OCI-LY3 (cell line): ENCODE results near the gene CYP46A1.

Source experiments
- H2AFZ ChIP-seq: fragments of 200-600, 300-600 bp; shearing (Covaris generic); 2 replicates; pipeline ENCODE4 v1.6.0; 2014; ENCODE audit warnings: antibody characterized with exemption, low read depth, low read length
- H3K27ac ChIP-seq: fragments of 200-600, 300-600 bp; sonication (generic); 2 replicates; pipeline ENCODE4 v1.5.1; 2014; ENCODE audit warnings: mild to moderate bottlenecking, low read length, moderate library complexity, mixed read lengths
- H3K27me3 ChIP-seq: fragments of 200-600, 300-600 bp; sonication (generic); 2 replicates; pipeline ENCODE4 v1.6.1; 2014; ENCODE audit warnings: low read depth, low read length, mixed read lengths
- H3K36me3 ChIP-seq: fragments of 200-600, 300-600 bp; sonication (generic); replicated peaks from 2 replicates; pipeline ENCODE3; 2014; ENCODE audit warnings: low read depth, low read length, mixed read lengths
- H3K4me1 ChIP-seq: fragments of 300-600, 200-600 bp; sonication (generic); 2 replicates; pipeline ENCODE4 v1.6.1; 2014; ENCODE audit warnings: low read length, mixed read lengths
- H3K4me2 ChIP-seq: fragments of 200-600, 300-600 bp; sonication (generic); 2 replicates; pipeline ENCODE4 v1.6.1; 2014; ENCODE audit warnings: low read length, mixed read lengths
- H3K4me3 ChIP-seq: fragments of 300-600, 200-600 bp; sonication (generic); 2 replicates; pipeline ENCODE4 v1.5.1; 2014; ENCODE audit warnings: antibody characterized with exemption, mild to moderate bottlenecking, low read length, moderate library complexity
- H3K79me2 ChIP-seq: fragments of 300-600, 200-600 bp; shearing (Covaris generic); 2 replicates; pipeline ENCODE4 v1.6.1; 2014; ENCODE audit warnings: mild to moderate bottlenecking, low read length, mixed read lengths
- H3K9ac ChIP-seq: fragments of 300-600, 200-600 bp; shearing (Covaris generic); 2 replicates; pipeline ENCODE4 v1.6.0; 2014; ENCODE audit warnings: mild to moderate bottlenecking, low read length, moderate library complexity
- H3K9me3 ChIP-seq: fragments of 200-600, 300-600 bp; shearing (Covaris generic); 2 replicates; pipeline ENCODE4 v1.6.1; 2014; ENCODE audit warnings: low read length, mixed read lengths; ENCODE audit not compliant: insufficient read depth
- H4K20me1 ChIP-seq: fragments of 200-600, 300-600 bp; sonication (generic); 2 replicates; pipeline ENCODE4 v1.6.1; 2016; ENCODE audit warnings: low read length, mixed read lengths; ENCODE audit not compliant: insufficient read depth
- EZH2phosphoT487 ChIP-seq: fragments of 200-600 bp; shearing (Covaris generic); IDR thresholded peaks from 2 replicates; pipeline ENCODE4 v1.6.1; 2018; ENCODE audit warnings: antibody characterized with exemption, mixed run types, low read depth
- TF ChIP-seq, protein P1 (sequence below): fragments of 200-600, 300-600 bp; sonication (generic); IDR thresholded peaks from 2 replicates; pipeline ENCODE4 v1.5.1; 2014; ENCODE audit warnings: antibody characterized with exemption, low read length, low read depth

The CYP46A1 gene

DNA sequence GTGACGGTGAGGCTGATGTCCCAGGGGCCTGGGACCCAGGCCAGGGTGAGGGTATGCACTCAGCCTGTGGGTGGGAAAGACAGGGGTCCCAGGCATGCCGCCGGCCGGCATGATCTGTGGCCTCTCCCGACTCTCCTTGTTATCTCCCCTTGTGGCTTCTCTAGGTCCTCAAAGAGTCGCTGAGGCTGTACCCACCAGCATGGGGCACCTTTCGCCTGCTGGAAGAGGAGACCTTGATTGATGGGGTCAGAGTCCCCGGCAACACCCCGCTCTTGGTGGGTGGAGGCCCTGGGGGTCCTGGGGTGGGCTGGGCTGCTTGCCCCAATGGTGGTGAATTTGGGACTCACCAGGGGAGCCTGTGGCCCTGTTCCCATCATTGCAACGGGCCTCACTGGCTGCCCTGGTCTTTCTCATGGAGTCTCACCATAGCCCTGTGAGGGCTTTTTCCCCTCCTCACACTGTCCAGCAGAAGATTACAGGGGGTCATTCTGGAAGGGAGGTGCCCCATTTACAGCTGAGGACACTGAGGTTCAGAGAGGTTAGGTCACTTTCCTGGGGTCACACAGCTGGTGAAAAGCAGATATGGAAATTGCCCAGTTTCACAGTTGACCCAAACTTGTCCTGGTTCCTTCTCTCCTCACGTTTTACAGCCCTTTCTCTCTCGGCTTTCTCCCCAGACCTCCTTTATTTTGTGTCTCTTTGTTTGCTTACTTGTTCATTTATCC lies 37.9 kb downstream of the CYP46A1 start:
- TF ChIP-seq, protein P1, sequence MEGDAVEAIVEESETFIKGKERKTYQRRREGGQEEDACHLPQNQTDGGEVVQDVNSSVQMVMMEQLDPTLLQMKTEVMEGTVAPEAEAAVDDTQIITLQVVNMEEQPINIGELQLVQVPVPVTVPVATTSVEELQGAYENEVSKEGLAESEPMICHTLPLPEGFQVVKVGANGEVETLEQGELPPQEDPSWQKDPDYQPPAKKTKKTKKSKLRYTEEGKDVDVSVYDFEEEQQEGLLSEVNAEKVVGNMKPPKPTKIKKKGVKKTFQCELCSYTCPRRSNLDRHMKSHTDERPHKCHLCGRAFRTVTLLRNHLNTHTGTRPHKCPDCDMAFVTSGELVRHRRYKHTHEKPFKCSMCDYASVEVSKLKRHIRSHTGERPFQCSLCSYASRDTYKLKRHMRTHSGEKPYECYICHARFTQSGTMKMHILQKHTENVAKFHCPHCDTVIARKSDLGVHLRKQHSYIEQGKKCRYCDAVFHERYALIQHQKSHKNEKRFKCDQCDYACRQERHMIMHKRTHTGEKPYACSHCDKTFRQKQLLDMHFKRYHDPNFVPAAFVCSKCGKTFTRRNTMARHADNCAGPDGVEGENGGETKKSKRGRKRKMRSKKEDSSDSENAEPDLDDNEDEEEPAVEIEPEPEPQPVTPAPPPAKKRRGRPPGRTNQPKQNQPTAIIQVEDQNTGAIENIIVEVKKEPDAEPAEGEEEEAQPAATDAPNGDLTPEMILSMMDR, result no peak
- no peak for TF ChIP-seq EZH2phosphoT487
- Histone ChIP-seq H3K36me3 (no peaks in the 10 kb centered on the region), H4K20me1 (no peaks in the 10 kb centered on the region), H3K79me2 (no peaks in the 10 kb centered on the region), H3K4me1 (peaks cover 19% of the 10 kb centered on the region), H3K4me2 (no peak overlapping the region), H3K9me3 (no peaks in the 10 kb centered on the region), H3K4me3 (no peak overlapping the region), H3K27ac (no peak overlapping the region), H3K9ac (no peak overlapping the region), H2AFZ (no peak overlapping the region), H3K27me3 (peaks cover 43% of the 10 kb centered on the region)

DNA sequence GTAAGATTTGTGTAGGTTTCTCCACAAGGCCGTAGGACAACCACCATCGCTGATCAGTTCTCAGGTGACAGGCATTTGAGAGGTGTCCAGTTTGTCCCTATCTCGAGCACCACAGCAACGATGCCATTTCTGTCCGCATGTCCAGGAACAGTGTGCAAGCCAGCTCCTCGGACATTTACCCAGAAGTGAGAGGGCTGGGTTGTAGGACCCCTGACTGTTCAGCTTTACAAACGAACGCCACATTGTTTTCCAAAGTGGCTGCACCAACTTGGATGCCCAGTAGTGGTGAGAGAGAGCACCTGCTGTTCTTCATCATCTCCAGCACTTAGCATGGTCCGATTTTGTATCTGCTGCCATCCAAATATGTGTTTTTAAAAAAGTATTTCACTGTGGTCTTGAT lies 38.6 kb downstream of the CYP46A1 start:
- H2AFZ ChIP-seq, result no peak overlapping the region
- no peaks in the 10 kb centered on the region for H3K36me3 ChIP-seq
- no peak overlapping the region for H3K4me3 ChIP-seq
- TF ChIP-seq, protein P1, result no peak
- TF ChIP-seq EZH2phosphoT487, result no peak
- no peaks in the 10 kb centered on the region for H3K79me2 ChIP-seq
- peaks cover 16% of the 10 kb centered on the region for H3K4me1 ChIP-seq
- H3K27ac ChIP-seq, result no peak overlapping the region
- peaks cover 37% of the 10 kb centered on the region for H3K27me3 ChIP-seq
- H4K20me1 ChIP-seq, result no peaks in the 10 kb centered on the region
- no peaks in the 10 kb centered on the region for H3K9me3 ChIP-seq
- no peak overlapping the region for H3K4me2 ChIP-seq
- H3K9ac ChIP-seq, result no peak overlapping the region

DNA sequence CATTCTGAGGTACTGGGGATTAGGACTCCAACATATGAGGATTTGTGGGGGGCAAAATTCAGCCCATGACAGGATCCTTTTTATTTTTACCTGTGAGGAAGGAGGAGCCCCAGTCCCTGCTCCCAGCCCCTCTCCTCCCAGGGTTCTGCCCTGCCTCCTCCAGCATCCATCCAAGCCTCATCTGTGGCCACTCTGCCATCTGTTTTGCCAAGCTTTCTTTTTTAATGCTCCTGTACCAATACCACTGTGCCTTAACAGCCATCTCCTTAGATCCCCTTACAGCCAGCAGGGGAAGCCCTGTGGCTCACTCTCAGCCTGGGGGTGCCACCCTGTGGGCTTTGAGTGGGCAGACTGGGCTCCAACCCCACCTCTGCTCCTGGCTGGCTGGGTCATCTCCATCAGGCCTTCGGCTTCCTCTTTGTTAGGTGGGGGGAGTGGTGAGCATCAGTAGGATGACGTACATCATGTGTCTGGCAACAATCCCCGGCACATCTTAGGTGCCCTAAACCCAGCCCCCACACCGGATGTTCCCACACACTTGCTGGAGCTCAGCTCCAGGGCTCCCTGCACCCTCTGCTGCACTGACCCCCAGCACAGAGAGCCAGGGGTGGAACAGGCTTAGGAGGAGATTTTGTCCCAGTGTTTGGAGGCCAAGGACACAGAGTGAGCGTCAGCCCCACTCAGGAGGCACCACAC lies 40.2 kb downstream of the CYP46A1 start:
- Histone ChIP-seq H4K20me1 (no peaks in the 10 kb centered on the region), H3K4me1 (peaks cover 2% of the 10 kb centered on the region), H3K4me3 (no peak overlapping the region), H3K27me3 (peaks cover 31% of the 10 kb centered on the region), H3K79me2 (no peaks in the 10 kb centered on the region), H3K9me3 (no peaks in the 10 kb centered on the region), H3K4me2 (no peak overlapping the region), H3K9ac (no peak overlapping the region), H2AFZ (no peak overlapping the region), H3K27ac (no peak overlapping the region), H3K36me3 (no peaks in the 10 kb centered on the region)
- TF ChIP-seq, protein P1, result peak; percentile 23
- no peak for TF ChIP-seq EZH2phosphoT487

DNA sequence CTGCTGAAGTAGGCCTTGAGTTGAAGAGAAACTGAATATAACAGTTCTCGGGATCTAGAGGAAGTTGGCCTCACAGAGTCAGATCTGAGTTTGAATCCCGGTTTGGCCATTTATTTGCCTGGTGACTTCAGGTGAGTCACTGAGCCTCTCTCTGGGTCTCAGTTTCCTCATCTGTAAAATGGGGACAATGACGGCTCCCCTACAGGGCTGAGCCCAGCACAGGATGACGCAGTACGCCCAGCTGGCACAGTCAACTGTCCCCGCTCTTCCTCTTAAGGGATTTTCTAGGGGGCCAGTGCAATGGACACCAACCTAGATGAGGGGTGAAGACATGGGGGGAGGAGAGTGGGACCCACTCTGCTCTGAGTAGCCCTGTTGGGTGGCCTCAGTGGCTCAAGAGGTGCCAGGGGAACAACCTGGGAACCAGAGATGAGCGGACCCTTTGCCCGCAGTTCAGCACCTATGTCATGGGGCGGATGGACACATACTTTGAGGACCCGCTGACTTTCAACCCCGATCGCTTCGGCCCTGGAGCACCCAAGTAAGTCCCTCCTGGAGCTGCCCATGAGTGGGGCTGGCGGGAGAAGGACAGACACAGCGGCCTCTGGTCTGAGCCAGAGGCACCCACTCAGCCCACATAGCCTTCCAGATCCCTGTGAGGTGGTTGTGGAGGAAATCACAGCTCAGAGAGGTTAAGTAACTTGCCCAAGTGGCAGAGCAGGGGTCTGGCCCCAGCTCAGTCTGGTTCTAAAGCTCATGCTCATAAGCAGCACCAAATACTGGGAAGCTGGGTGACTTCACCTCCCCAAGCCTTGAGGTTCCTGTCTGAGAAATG lies 41.1 kb downstream of the CYP46A1 start:
- H3K27me3 ChIP-seq, result peaks cover 28% of the 10 kb centered on the region

More for the DNA sequence above, 41.1 kb downstream of the CYP46A1 start:
- H2AFZ ChIP-seq, result no peak overlapping the region
- H3K36me3 ChIP-seq, result no peaks in the 10 kb centered on the region
- TF ChIP-seq, protein P1, result no peak
- no peak for TF ChIP-seq EZH2phosphoT487
- no peak overlapping the region for H3K9ac ChIP-seq
- H3K27ac ChIP-seq, result no peak overlapping the region
- H3K4me1 ChIP-seq, result no peaks in the 10 kb centered on the region
- H3K79me2 ChIP-seq, result no peaks in the 10 kb centered on the region
- no peak overlapping the region for H3K4me2 ChIP-seq
- H3K9me3 ChIP-seq, result no peaks in the 10 kb centered on the region
- no peak overlapping the region for H3K4me3 ChIP-seq
- H4K20me1 ChIP-seq, result no peaks in the 10 kb centered on the region
